Suprapubic skin (tissue), 4 donors: ENCODE measurements around the gene ECD.
"Not testable (repeated sequence)": the region's sequence is repeated elsewhere in the genome, so short reads cannot be mapped to it uniquely, and the experiment has no call there.

Experiments used
- POLR2A ChIP-seq, 2 donors: fragments of 450-650 bp; IDR thresholded peaks; one replicate each; pipeline ENCODE4 v1.6.1; 2017; ENCODE audit warnings: antibody characterized with exemption in 2 of 2, mild to moderate bottlenecking in 2 of 2, moderate library complexity in 2 of 2
- POLR2AphosphoS5 ChIP-seq, 3 donors: sonication (generic); formaldehyde crosslinking; IDR thresholded peaks; one replicate each; pipeline ENCODE4 v1.6.1; 2017; ENCODE audit warnings: antibody characterized with exemption in 3 of 3
- TF ChIP-seq, protein P1 (sequence below), 2 donors: fragments of 200-600 bp in 1 of 2; fragments of 450-650 bp in 1 of 2; sonication (generic) in 1 of 2; IDR thresholded peaks; one replicate each; pipeline ENCODE4 v1.5.1; 2016 to 2019; ENCODE audit warnings: antibody characterized with exemption in 2 of 2, mild to moderate bottlenecking in 1 of 2, moderate library complexity in 1 of 2

DNA sequence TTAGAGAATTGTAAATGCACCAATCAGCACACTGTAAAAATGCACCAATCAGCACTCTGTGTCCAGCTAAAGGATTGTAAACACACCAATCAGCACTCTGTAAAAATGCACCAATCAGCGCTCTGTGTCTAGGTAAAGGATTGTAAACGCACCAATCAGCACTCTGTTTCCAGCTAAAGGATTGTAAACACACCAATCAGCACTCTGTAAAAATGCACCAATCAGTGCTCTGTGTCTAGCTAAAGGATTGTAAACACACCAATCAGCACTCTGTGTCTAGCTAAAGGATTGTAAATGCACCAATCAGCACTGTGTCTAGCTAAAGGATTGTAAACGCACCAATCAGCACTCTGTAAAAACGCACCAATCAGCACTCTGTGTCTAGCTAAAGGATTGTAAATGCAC lies 58.6 kb downstream of the ECD start:
- TF ChIP-seq, protein P1, sequence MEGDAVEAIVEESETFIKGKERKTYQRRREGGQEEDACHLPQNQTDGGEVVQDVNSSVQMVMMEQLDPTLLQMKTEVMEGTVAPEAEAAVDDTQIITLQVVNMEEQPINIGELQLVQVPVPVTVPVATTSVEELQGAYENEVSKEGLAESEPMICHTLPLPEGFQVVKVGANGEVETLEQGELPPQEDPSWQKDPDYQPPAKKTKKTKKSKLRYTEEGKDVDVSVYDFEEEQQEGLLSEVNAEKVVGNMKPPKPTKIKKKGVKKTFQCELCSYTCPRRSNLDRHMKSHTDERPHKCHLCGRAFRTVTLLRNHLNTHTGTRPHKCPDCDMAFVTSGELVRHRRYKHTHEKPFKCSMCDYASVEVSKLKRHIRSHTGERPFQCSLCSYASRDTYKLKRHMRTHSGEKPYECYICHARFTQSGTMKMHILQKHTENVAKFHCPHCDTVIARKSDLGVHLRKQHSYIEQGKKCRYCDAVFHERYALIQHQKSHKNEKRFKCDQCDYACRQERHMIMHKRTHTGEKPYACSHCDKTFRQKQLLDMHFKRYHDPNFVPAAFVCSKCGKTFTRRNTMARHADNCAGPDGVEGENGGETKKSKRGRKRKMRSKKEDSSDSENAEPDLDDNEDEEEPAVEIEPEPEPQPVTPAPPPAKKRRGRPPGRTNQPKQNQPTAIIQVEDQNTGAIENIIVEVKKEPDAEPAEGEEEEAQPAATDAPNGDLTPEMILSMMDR (IDR thresholded peaks at IDR 0.05) = not testable (repeated sequence)
- not testable (repeated sequence) for TF ChIP-seq POLR2A, POLR2AphosphoS5 (IDR thresholded peaks at IDR 0.05)
